ENCODE measurements around the gene EXOC4.

EXOC4 gene

DNA sequence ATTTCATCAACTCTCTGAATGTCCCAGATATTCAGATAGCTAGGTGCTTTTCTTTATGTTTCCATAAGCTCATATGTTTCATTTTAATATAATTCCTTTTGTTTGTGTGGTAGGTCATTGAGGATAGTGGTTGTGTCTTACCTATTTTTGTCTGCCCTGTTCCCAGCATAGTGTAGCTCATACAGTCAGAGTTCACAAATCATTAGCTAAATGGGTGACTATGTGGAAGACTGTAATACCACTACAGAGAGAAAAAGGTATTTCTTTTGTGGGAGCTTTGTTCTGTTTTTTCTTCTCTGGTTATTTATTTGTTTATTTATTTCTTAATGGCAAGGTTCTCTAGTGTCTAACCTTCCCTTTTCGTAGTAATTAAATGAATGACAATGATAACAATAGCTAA is 39.8 kb downstream of the EXOC4 start:
- H3K4me1 ChIP-seq (ENCODE audit: control insufficient read depth, low read length), result no peaks in the 10 kb centered on the region
- H3K27ac ChIP-seq (ENCODE audit: low read depth, low read length), result no peak overlapping the region
- no peaks in the 10 kb centered on the region for H3K9me2 ChIP-seq (replicated peaks; ENCODE audit: control insufficient read depth, low read length)
- peaks cover 45% of the 10 kb centered on the region for H3K36me3 ChIP-seq (ENCODE audit: control insufficient read depth, low read length)
- no peaks in the 10 kb centered on the region for H4K20me1 ChIP-seq (ENCODE audit: control insufficient read depth, insufficient read depth, low read depth, low read length)
- H3K9me3 ChIP-seq (ENCODE audit: control insufficient read depth, insufficient read depth, low read length), result no peaks in the 10 kb centered on the region
- TF ChIP-seq EZH2phosphoT487 (IDR thresholded peaks at IDR 0.05; ENCODE audit: borderline replicate concordance, low read length), result no peak
- TF ChIP-seq, protein P1, sequence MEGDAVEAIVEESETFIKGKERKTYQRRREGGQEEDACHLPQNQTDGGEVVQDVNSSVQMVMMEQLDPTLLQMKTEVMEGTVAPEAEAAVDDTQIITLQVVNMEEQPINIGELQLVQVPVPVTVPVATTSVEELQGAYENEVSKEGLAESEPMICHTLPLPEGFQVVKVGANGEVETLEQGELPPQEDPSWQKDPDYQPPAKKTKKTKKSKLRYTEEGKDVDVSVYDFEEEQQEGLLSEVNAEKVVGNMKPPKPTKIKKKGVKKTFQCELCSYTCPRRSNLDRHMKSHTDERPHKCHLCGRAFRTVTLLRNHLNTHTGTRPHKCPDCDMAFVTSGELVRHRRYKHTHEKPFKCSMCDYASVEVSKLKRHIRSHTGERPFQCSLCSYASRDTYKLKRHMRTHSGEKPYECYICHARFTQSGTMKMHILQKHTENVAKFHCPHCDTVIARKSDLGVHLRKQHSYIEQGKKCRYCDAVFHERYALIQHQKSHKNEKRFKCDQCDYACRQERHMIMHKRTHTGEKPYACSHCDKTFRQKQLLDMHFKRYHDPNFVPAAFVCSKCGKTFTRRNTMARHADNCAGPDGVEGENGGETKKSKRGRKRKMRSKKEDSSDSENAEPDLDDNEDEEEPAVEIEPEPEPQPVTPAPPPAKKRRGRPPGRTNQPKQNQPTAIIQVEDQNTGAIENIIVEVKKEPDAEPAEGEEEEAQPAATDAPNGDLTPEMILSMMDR (IDR thresholded peaks at IDR 0.05; ENCODE audit: low read depth, low read length, poor library complexity, severe bottlenecking), result no peak
- H3K79me2 ChIP-seq (ENCODE audit: control insufficient read depth, low read length), result peaks cover 4% of the 10 kb centered on the region
- no peak overlapping the region for H3K4me2 ChIP-seq (ENCODE audit: low read length)
- H3K4me3 ChIP-seq (ENCODE audit: low read length), result no peak overlapping the region
- H3F3A ChIP-seq (ENCODE audit: control insufficient read depth, insufficient read depth), result no peaks in the 10 kb centered on the region
- no peaks in the 10 kb centered on the region for H3K27me3 ChIP-seq (ENCODE audit: control insufficient read depth, low read length)

DNA sequence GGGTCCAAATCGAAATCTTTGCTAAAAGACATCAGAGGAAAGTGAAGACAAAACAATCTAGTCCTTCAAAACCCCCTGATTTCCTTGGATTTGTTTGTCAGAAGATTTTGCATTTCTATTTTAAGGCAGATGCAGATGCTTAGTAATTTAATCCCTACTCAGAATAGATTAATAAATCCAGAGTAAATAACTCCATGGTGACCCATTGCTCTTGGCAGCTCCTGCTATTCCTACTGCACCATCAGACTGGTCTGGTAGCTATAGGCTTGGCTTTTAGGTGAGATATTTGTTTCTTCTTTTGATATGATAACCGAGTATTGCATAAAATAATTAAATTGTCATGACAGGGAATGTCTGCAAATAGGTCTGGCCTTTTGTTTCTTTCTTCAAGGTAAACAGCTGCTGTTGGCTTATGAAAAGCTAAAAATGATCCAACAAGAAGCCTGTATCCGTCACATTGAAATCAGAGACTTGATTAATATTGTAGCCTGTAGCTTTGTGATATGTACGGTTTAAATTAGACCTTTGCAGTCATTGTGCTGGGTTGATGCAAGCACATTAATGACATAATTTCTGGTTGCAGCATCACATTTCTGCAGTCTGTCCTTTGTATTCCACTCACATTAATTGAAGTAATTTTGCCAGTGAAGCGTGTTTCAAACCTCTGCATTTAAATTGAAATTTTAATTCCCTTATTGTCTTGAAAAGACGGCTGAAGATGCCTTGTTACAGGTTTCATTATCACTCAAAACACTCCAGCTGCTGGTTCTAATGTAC is 40.7 kb downstream of the EXOC4 start:
- no peak for TF ChIP-seq EZH2phosphoT487 (IDR thresholded peaks at IDR 0.05; ENCODE audit: borderline replicate concordance, low read length)
- TF ChIP-seq, protein P1 (IDR thresholded peaks at IDR 0.05; ENCODE audit: low read depth, low read length, poor library complexity, severe bottlenecking), result no peak
- Histone ChIP-seq H4K20me1 (ENCODE audit: control insufficient read depth, insufficient read depth, low read depth, low read length) (no peaks in the 10 kb centered on the region), H3K79me2 (ENCODE audit: control insufficient read depth, low read length) (peaks cover 9% of the 10 kb centered on the region), H3K9me3 (ENCODE audit: control insufficient read depth, insufficient read depth, low read length) (no peaks in the 10 kb centered on the region), H3K4me1 (ENCODE audit: control insufficient read depth, low read length) (no peaks in the 10 kb centered on the region), H3K4me2 (ENCODE audit: low read length) (no peak overlapping the region), H3F3A (ENCODE audit: control insufficient read depth, insufficient read depth) (no peaks in the 10 kb centered on the region), H3K9me2 (replicated peaks; ENCODE audit: control insufficient read depth, low read length) (no peaks in the 10 kb centered on the region), H3K4me3 (ENCODE audit: low read length) (no peak overlapping the region), H3K36me3 (ENCODE audit: control insufficient read depth, low read length) (peaks cover 45% of the 10 kb centered on the region), H3K27ac (ENCODE audit: low read depth, low read length) (no peak overlapping the region), H3K27me3 (ENCODE audit: control insufficient read depth, low read length) (no peaks in the 10 kb centered on the region)

DNA sequence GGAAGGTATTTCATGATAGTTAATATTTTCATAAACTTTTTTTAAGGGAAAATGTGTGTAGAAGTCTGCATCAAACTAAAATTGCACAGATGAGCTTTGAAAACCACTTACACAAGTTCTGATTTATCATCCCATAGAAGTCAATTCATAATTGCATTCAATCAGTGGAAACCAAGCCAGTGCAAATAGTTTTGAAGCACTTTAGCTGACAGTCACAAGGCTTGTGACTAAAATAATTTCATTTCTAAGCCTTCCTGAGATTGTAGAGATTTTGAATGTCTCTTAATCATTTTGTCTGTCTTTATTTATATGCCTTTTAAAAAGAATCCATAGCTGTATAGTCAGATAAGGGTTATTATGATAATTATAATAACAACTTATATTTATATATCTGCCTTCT is 41.4 kb downstream of the EXOC4 start:
- no peaks in the 10 kb centered on the region for H3K9me3 ChIP-seq (ENCODE audit: control insufficient read depth, insufficient read depth, low read length)
- no peak overlapping the region for H3K4me3 ChIP-seq (ENCODE audit: low read length)
- no peak overlapping the region for H3K4me2 ChIP-seq (ENCODE audit: low read length)
- H3K4me1 ChIP-seq (ENCODE audit: control insufficient read depth, low read length), result no peaks in the 10 kb centered on the region
- H3F3A ChIP-seq (ENCODE audit: control insufficient read depth, insufficient read depth), result no peaks in the 10 kb centered on the region
- no peaks in the 10 kb centered on the region for H3K27me3 ChIP-seq (ENCODE audit: control insufficient read depth, low read length)
- peaks cover 9% of the 10 kb centered on the region for H3K79me2 ChIP-seq (ENCODE audit: control insufficient read depth, low read length)
- TF ChIP-seq, protein P1 (IDR thresholded peaks at IDR 0.05; ENCODE audit: low read depth, low read length, poor library complexity, severe bottlenecking), result no peak
- no peak for TF ChIP-seq EZH2phosphoT487 (IDR thresholded peaks at IDR 0.05; ENCODE audit: borderline replicate concordance, low read length)
- peaks cover 38% of the 10 kb centered on the region for H3K36me3 ChIP-seq (ENCODE audit: control insufficient read depth, low read length)
- no peaks in the 10 kb centered on the region for H4K20me1 ChIP-seq (ENCODE audit: control insufficient read depth, insufficient read depth, low read depth, low read length)
- H3K9me2 ChIP-seq (replicated peaks; ENCODE audit: control insufficient read depth, low read length), result no peaks in the 10 kb centered on the region
- no peak overlapping the region for H3K27ac ChIP-seq (ENCODE audit: low read depth, low read length)

Data from DOHH2 (cell line).